HEK293 (cell line): ENCODE results near the gene DUSP19.

Experiments used
- GLIS1 ChIP-seq: fragments of 450-650 bp; formaldehyde crosslinking; IDR thresholded peaks from 2 replicates; pipeline ENCODE4 v1.5.1; 2016; ENCODE audit warnings: missing biosample characterization, missing genetic modification characterization
- KLF8 ChIP-seq: fragments of 450-650 bp; formaldehyde crosslinking; IDR thresholded peaks from 2 replicates; pipeline ENCODE4 v1.5.1; 2016; ENCODE audit warnings: missing biosample characterization, missing genetic modification characterization
- OVOL3 ChIP-seq: fragments of 450-650 bp; formaldehyde crosslinking; IDR thresholded peaks from 2 replicates; pipeline ENCODE4 v1.5.1; 2016; ENCODE audit warnings: missing biosample characterization, missing genetic modification characterization
- ZFP41 ChIP-seq: fragments of 450-650 bp; formaldehyde crosslinking; IDR thresholded peaks from 2 replicates; pipeline ENCODE4 v1.5.1; 2016; ENCODE audit warnings: missing biosample characterization, missing genetic modification characterization, borderline replicate concordance
- ZNF10 ChIP-seq: fragments of 450-650 bp; formaldehyde crosslinking; IDR thresholded peaks from 2 replicates; pipeline ENCODE4 v1.5.1; 2017; ENCODE audit warnings: missing biosample characterization, missing genetic modification characterization
- ZNF701 ChIP-seq: fragments of 450-650 bp; formaldehyde crosslinking; IDR thresholded peaks from 2 replicates; pipeline ENCODE4 v1.5.1; 2016; ENCODE audit warnings: missing biosample characterization, missing genetic modification characterization
- TF ChIP-seq, protein P1 (sequence below): fragments of 450-650 bp; formaldehyde crosslinking; IDR thresholded peaks from 2 replicates; pipeline ENCODE4 v1.5.1; 2016; ENCODE audit warnings: missing biosample characterization, missing genetic modification characterization
- TF ChIP-seq, protein P2 (sequence below): fragments of 450-650 bp; formaldehyde crosslinking; IDR thresholded peaks from 2 replicates; pipeline ENCODE4 v1.5.1; 2016; ENCODE audit warnings: missing biosample characterization, missing genetic modification characterization

DNA sequence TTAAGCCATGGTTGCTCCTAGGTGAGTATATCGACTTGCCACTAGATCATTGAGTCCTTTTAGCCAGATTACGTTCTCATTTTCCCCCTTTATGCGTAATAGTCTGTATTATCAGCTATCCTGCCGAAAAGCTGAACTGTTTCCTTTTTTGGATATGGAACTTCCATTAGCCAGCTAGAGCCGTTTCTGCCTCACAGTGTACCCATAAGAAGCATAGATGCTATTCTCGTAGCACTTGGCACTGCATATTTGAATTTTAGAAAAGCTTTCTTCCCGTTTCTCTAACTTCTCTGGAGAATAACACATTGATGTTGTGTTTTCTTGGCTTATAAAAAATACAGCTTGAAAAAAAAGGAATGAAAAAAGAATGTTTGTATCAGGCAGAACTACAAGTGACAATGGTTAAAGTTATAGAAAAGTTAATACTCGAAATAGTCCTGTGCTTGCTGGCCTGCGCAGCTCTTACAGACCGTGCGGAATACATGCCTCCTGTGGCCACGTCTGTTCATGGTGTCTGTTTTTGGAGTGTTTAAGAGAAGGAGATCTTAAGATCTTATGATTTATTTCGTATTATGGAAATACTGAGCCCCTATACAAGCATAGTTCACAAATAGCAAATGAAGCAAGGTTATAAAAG, 710 bp downstream of the DUSP19 start:
- TF ChIP-seq, protein P1, sequence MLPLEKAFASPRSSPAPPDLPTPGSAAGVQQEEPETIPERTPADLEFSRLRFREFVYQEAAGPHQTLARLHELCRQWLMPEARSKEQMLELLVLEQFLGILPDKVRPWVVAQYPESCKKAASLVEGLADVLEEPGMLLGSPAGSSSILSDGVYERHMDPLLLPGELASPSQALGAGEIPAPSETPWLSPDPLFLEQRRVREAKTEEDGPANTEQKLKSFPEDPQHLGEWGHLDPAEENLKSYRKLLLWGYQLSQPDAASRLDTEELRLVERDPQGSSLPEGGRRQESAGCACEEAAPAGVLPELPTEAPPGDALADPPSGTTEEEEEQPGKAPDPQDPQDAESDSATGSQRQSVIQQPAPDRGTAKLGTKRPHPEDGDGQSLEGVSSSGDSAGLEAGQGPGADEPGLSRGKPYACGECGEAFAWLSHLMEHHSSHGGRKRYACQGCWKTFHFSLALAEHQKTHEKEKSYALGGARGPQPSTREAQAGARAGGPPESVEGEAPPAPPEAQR (tag by site-specific recombination): no peak
- TF ChIP-seq ZNF10 (tag by site-specific recombination) (no peak), OVOL3 (tag by site-specific recombination) (no peak; the same call in 1 of the 2 replicates), KLF8 (tag by site-specific recombination) (no peak), GLIS1 (tag by site-specific recombination) (no peak), ZNF701 (no peak), ZFP41 (tag by site-specific recombination) (no peak)
- TF ChIP-seq, protein P2, sequence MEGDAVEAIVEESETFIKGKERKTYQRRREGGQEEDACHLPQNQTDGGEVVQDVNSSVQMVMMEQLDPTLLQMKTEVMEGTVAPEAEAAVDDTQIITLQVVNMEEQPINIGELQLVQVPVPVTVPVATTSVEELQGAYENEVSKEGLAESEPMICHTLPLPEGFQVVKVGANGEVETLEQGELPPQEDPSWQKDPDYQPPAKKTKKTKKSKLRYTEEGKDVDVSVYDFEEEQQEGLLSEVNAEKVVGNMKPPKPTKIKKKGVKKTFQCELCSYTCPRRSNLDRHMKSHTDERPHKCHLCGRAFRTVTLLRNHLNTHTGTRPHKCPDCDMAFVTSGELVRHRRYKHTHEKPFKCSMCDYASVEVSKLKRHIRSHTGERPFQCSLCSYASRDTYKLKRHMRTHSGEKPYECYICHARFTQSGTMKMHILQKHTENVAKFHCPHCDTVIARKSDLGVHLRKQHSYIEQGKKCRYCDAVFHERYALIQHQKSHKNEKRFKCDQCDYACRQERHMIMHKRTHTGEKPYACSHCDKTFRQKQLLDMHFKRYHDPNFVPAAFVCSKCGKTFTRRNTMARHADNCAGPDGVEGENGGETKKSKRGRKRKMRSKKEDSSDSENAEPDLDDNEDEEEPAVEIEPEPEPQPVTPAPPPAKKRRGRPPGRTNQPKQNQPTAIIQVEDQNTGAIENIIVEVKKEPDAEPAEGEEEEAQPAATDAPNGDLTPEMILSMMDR: no peak
